HG02970 (cell line): Measurements from ENCODE around the gene COL5A1.

Experiments used
- ATAC-seq: cut with Tn5 transposase; IDR thresholded peaks from one replicate; pipeline ENCODE4 v1.9.1; 2021; ENCODE audit warnings: mild to moderate bottlenecking, moderate library complexity, moderate number of reproducible peaks; ENCODE audit not compliant: unreplicated experiment, low FRiP score

The COL5A1 gene

GRCh38 chr9:134641173-134641989, at the start of gene COL5A1:
Gene COL5A1, plus strand, starts transcription at chr9:134641803. Its CDS starts 385 bp downstream, at chr9:134642188.
- no peak for ATAC-seq

DNA sequence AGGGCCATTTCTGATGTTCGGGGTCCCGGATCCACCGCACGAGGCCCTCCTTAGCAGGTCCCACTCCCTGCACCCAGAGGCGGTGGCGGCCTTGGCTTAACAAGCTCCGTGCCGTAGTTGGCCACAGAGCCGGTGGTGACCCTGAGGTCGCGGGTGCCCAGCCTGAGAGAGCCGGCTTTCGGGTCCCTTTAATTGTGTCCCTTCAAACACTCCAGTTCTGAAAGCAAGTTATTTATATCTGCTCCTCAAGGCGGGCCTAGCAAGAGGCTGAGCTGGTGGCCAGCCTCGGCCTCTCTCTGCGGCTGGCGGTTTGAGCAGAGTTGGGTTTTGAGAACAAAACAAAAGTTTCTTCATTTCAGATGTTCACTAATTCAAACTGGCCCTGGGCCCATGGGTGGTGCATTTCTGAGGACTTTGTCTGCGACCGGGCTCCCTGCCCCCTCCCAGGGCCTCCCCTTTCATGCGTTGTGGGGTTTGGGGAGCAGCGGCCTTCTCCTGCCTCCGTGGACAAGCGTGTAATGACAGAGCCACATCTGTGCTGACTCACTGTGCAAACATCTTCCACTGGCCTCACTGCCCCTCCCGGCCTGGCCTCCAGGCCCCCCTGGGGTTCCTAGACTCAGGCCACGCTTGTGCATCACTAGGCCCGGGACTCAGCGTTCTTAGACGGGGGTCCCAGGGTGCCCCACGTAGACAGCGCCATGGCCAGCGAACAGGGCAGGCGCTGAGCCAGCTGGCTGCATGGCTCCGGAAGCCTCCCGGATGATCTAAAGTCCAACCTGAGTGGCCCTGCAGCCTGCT, 49.4 kb upstream of the COL5A1 start:
- ATAC-seq, result no peak

DNA sequence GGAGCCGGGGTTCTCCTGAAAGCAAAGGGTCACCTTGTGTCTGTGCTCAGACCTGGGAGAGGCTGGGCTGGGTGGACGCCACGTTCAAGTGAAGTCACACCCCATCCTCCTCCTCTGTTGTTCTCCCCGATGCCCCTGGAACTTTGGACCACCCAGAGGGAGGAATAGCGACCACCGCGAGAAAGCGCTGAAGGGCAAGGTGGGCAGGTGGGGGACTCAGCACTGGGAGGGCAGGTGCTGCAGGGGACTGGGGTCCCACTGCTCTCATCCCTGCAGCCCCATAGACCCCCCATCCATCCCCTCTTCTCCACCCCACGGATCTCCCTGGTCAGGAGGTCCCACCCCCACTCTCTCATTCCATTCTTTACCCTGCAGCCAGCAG, 48.8 kb upstream of the COL5A1 start:
- ATAC-seq, result no peak

DNA sequence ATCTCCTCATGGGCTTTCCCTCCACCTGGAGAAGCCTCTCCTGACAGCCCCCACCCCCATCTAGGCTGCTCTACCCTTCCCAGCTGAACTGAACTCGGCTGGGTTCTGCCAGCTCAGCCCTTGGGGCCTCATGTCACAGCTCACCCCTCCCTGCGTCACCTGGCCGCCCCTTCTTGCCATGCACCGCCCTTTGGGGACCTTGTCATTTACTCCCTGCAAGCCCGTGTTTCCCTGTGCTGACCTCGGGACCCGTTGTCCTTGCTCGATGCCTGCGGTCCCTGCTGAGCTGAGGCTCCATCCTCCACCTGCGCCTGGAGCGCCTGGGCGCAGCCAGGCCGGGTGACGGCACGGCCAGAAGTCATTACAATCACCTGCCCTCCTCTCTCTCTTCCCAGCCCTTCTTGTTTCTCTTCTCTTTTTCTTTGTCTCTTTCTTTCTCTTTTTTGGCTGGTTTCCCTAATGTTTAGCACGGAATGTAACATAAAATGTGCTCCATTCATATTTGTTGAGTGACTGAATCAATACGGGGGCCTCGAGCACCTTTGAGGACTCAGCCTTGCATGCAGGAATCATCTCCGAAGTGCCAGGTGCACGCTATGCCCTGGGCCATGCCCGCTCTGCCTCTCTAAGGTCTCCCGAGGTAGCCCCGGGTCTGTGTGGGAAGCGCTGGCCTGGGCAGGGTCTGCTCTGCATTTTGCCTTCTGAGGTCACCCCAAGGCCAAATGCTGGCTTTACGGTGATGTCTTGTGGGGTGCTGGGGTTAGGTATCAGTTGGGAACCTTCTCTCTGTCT, 48.1 kb upstream of the COL5A1 start:
- no peak for ATAC-seq

DNA sequence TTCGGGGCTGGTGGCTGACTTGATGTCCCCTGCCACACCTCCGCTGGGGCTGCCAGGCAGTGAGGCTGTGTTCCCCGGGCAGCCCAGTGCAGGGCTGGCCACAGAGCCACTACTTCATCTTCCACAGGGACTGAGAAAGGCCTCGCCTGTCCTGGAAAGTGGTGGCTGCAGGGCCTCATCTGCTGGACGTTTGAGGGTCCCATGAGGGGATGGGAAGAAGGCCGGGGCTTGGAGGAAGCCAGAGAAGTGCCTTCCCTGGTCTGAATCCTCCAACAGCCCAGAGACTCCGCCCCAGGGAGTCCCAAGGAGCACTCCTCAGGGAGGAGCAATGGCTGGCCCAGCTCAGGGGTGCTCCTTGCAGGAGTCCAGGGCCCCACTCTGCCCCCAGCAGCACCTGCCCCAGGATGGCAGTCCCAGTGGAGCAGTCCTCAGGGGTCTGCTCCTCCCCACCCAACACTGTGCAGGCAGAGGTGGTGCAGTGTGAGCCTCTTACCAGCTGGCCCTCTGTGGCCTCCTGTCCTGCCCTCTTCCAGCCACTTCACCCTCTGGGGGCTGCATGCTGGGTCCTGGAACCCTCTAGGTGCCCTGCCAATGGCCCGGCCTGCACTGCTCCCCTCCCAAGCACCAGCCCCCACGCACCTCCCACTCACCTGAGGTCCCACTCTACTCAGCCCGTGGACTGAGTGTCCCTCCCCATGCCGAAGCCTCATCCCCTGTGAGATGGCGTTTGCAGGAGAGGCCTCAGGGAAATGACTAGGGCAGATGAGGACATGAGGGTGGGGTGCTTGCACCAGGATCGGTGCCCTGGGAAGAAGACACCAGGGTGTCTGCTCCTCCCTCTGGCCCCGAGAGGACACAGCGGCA, 47.3 kb upstream of the COL5A1 start:
- ATAC-seq, result no peak

GRCh38 chr9:134595014-134595413, 46.6 kb upstream of the COL5A1 start:
- no peak for ATAC-seq

GRCh38 chr9:134597041-134597913, 44.3 kb upstream of the COL5A1 start:
- no peak for ATAC-seq

- no peak for ATAC-seq
These were observed 43.4 kb upstream of the COL5A1 start for GRCh38 chr9:134597957-134598883.

DNA sequence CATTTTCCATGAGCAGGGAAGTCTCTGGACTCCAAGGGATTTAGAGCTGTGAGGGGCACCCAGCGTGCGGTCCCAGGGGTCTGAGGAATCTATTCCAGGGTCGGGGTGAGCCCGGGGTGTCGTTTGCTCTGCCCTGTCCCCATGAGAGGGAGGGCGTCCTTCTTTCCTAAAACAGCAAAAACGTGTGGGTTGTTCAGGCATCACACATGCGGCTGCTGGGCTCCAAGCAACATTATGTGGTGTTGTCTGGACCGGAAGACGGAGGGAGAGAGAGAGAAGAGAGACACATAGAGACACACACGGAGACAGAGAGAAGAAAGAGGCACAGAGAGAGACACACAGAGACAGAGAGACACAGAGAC, 42.7 kb upstream of the COL5A1 start:
- no peak for ATAC-seq

DNA sequence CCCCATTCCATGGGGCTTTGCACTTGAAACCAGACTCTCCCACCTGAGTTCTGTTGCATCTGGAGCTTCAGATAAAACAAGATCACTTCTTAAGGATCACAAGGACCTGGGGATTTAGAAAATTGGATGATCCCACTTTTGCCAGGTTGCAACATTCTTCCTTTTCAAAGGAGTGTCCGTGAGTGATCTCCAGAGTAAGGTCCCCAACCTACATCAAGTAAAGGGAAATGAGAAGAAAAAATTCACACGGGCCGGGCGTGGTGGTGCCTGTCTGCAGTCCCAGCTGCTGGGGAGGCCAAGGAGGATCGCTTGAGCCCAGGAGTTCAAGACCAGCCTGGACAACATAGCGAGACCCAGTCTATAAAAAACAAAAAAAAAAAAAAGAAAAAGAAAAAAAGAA, 41.2 kb upstream of the COL5A1 start:
- no peak for ATAC-seq

- ATAC-seq, result no peak
These were observed 40.6 kb upstream of the COL5A1 start for GRCh38 chr9:134600836-134601638.

GRCh38 chr9:134601764-134602163, 39.8 kb upstream of the COL5A1 start:
- ATAC-seq, result no peak

- ATAC-seq, result no peak
These were observed 38.8 kb upstream of the COL5A1 start for GRCh38 chr9:134602547-134603362.

DNA sequence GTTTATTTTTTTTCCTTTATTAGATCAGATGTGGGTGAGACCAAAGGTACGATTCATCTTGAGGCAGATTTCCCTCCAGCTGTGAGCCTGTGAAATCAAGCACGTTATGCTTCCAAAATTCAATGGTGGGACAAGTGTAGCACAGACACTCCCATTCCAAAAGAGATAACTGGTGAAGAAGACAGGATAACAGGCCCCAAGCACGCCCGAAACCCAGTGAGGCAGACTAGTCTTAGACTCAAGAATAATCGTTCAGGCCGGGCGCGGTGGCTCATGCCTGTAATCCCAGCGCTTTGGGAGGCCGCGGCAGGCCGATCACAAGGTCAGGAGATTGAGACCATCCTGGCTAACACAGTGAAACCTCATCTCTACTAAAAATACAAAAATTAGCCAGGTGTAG, 36.8 kb upstream of the COL5A1 start:
- no peak for ATAC-seq

- no peak for ATAC-seq
These were observed 36.1 kb upstream of the COL5A1 start for GRCh38 chr9:134605351-134605965.

GRCh38 chr9:134605966-134606357, 35.6 kb upstream of the COL5A1 start:
- no peak for ATAC-seq
